GM12891 (cell line): ENCODE results near the gene LNX2.
A peak's percentile ranks its signal among the peaks of the same experiment; 100 is the strongest.

Experiments used
- DNase-seq: peaks from one replicate; pipeline ENCODE4 v3.0.0; 2011; ENCODE audit warnings: low spot score; ENCODE audit not compliant: insufficient read length
- FAIRE-seq: peaks from 2 replicates; lab custom pipeline; 2011; peaks lifted over from hg19 to GRCh38; lab: Jason Lieb, UNC
- PAX5 ChIP-seq: IDR thresholded peaks from 2 replicates; pipeline ENCODE4 v1.6.1; 2011; ENCODE audit warnings: low read length, moderate library complexity, mild to moderate bottlenecking; ENCODE audit not compliant: insufficient read depth, severe bottlenecking
- POLR2A ChIP-seq: IDR thresholded peaks from 2 replicates; pipeline ENCODE4 v1.6.1; 2011; ENCODE audit warnings: low read depth, low read length, control low read depth
- POLR2AphosphoS5 ChIP-seq: IDR thresholded peaks from 2 replicates; pipeline ENCODE4 v1.6.1; 2011; ENCODE audit warnings: low read depth, low read length, control low read depth
- POU2F2 ChIP-seq: IDR thresholded peaks from 2 replicates; pipeline ENCODE4 v1.6.1; 2011; ENCODE audit warnings: low read depth, mild to moderate bottlenecking, control low read depth, low read length, moderate library complexity
- SPI1 ChIP-seq: IDR thresholded peaks from 2 replicates; pipeline ENCODE4 v1.6.1; 2011; ENCODE audit warnings: low read depth, low read length, control low read depth
- TAF1 ChIP-seq: IDR thresholded peaks from 2 replicates; pipeline ENCODE4 v1.6.1; 2011; ENCODE audit warnings: low read depth, low read length, control low read depth

Gene LNX2

DNA sequence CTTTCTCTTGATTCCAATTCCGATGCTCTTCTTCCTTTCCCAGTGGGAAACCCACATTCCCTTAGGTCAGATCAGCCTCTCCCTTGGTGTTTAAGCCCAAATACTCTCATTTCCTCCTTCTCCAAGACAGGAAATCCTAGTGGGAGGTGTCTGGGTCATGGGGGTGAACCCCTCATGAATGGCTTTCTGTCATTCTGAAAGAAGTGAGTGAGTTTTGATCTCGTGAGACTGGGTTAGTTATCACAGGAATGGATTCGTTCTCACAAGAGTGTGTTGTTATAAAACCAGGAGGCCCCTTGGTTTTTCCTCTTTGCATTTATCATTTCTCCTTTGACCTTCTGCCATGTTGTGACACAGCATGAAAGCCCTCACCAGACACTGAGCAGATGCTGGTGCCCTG, 93.8 kb downstream of the LNX2 start:
- DNase-seq (no peak), FAIRE-seq (no peak)
- TF ChIP-seq POU2F2 (no peak), SPI1 (no peak), POLR2A (no peak), PAX5 (no peak), POLR2AphosphoS5 (no peak), TAF1 (no peak)

DNA sequence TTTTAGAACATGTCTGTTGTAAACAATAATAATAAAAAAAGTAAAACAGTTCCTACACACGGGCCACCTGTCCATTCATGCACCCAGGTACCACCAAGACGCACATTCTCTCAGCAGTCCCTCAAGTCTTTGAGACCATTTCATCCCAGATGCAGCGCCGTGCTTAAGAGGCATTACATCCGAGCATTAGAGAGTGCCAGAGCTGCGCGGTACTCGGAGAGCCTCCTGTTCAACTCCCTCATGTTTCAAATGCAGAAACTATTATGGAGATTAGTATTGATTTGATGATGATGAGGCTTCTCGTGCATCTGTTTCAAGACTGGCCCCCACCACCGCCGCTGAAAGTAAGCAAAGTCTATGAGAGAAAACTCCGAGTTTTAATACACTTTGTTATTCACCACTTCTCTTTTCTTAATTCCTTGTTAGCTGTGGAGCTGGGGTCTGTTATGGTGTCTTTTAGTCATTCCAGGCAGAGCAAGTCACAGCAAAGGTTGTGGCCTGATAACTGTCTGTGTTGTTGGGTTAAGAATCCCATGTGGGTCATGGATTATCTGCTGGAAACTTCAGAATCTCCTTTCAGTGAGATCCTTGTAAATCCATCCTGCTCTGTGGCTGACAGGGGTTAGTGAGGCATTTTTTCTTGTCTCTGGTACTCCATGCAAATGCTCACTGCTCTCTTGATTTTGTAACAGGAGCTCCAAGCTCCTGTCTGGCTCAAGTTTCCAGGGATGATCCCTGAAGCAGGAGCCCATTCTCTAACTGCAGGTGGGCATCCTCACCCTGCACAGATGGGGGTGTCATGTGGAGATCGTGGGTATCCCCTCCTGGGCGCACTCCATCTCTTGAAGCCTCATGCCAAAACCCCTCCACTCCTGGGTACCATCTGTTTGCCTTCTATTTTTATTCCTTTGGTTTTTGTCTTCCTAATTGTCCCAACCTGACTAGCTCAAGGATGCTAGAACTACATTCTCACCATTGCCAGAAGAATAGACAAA, 95.1 kb downstream of the LNX2 start:
- DNase-seq (no peak), FAIRE-seq (no peak)

DNA sequence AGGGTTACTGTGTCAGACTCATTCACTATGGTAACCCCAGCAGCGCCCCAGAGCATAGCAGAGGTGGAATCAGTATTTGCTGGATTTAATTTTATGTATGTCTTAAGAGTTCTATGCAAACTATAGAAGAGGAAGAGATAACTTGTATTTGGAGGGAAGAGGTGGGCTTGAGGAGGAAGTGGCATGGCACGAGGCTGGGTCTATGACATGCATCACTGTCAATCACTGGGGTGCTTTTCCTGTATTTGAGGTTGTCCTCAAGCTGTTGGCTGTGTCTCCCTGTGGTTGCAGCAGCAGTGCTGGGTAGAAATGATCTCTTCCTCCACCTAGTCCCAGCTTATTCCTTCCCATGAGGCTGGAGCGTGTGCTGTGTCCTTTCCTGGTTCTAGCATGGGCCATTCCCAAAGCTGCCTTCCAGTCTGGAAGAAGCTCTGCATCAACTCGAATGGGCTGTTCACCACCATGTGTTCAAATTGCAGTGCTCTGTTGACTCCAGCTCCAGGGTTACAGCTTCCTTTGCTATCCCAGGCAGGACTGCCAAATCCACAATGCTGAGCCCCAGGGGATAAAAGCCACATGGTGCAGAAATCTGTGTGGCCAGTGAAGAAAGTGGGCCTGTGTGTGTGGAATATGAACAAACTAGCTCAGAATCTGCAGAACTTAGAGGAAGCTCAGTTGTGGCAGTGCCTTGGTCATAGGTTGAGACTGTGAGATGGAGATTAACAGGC, 96.8 kb downstream of the LNX2 start:
- FAIRE-seq (no peak), DNase-seq (no peak)

More for the DNA sequence above, 95.1 kb downstream of the LNX2 start:
- no peak for TF ChIP-seq TAF1
- no peak for TF ChIP-seq POU2F2
- no peak for TF ChIP-seq SPI1
- no peak for TF ChIP-seq POLR2A
- no peak for TF ChIP-seq PAX5
- TF ChIP-seq POLR2AphosphoS5: no peak

DNA sequence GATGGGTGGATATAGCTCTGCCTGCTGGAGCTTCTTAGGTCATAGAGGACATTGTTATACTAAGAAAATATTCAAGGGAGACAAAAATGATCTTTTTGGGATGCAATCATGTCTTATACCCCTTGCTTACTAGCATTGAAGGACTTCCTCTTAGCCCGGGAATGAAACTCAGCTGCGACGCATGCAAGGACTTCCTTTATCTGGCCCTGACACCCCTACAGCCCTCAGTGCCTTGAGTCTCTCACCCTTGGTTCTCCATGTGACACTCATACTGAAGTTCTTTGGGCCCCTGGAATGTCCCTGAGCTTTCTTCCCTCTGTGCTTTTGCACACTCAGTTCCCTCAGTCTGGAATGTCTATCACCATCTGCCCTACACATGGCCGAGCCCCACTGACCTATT, 97.5 kb downstream of the LNX2 start:
- no peak for FAIRE-seq
- TF ChIP-seq TAF1 (no peak), POU2F2 (no peak), SPI1 (no peak), PAX5 (no peak), POLR2AphosphoS5 (no peak), POLR2A (no peak)
- no peak for DNase-seq

More for the DNA sequence above, 96.8 kb downstream of the LNX2 start:
- TF ChIP-seq POU2F2: no peak

DNA sequence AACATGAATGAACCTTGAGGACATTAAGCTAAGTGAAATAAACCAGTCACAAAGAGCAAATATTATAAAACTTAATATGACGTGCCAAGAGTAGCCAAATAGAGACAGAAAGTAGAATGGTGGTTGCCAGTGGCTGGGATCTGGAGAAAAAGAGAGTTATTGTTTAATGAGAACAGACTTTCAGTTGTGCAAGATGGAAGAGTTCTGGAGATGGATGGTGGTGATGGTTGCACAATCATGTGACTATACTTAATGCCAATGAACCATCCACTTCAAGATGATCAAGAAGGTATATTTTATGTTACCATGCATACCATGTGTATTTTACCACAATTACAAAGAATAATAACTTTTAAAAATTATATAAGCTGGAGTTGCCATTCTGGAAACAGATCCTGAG, 104.2 kb downstream of the LNX2 start:
- TF ChIP-seq POLR2AphosphoS5 (no peak), TAF1 (no peak), PAX5 (no peak), SPI1 (no peak), POU2F2 (no peak)
- DNase-seq (no peak), FAIRE-seq (no peak)

DNA sequence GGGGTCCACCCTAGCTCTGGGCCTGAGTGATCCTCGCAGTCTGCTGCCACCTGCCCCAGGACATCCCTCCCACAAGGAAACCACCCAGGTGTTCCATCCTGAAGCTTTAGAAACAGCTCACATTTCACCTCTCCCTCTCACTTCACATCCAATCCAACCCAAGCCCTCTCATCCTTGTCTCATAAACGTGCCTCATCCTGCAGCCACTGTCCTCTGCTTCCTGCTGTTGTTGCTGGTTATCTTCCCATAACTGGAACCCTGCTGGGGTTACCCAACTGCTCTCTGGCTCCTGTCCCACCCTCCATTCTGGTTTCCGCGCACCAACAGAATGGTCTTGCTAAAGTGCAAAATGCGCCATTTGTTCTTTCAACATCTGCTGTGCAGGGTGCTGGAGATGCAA, 110.2 kb downstream of the LNX2 start:
- DNase-seq: no peak
- no peak for FAIRE-seq
- TF ChIP-seq POLR2A (no peak), PAX5 (no peak), SPI1 (no peak)

DNA sequence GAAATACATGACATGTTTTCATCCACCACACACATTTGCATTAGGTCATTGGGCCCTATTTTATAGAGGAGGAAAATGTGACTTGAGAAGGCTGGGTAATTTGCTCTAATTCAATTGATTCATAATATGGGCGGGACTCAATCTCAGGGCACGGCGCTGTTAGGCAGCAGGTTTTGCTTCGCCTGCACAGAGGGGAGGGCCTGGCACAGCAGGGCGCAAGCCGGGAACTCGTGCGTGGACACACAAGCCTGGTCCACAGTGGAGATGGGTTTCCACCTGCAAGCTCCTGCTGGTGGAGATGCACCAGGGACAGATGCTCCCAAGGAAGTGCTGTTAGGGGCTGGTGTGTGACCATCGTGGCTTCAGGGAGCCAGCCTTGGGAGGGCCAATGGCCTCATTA, 111.5 kb downstream of the LNX2 start:
- no peak for TF ChIP-seq POLR2A
- TF ChIP-seq SPI1: no peak
- no peak for TF ChIP-seq TAF1
- no peak for TF ChIP-seq POLR2AphosphoS5
- TF ChIP-seq PAX5: no peak
- TF ChIP-seq POU2F2: no peak
- DNase-seq (no peak), FAIRE-seq (no peak)

DNA sequence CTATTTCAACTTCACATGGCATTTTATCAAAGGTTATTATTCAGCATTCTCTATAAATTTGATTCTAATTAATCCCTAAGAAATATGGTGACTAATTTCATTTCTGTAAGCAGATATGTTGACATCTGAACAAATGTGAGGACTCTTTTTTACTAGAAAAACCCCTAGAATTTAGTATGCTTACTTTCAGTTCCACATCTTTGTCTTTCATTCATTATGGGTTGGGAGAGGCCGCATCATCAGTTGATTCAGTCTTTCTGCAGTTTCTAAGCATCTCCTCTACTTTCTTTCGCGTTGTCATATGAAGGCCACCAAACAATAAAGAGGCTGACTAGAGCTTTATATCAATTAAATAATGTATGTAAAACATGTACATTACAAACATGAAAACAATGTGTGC, 114.5 kb downstream of the LNX2 start:
- DNase-seq (no peak), FAIRE-seq (no peak)
- TF ChIP-seq TAF1 (no peak), POLR2A (no peak), POLR2AphosphoS5 (no peak), SPI1 (peak; percentile 72)

DNA sequence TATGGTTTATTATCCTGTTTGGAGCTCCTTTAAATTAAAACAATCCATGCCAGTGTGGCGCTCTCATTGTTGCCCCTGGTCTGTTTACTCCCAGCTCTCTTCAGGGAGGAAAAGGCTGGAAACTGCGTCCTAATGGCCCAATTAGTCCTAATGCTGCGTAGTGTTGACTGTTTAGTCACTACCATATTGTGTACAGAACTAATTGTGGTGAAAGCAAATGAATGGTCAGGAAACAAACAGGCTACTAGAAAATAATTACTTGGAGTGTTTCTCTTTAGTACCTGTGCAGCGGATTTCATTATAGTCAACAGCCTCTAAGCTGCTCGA, 115.5 kb downstream of the LNX2 start:
- FAIRE-seq (no peak), DNase-seq (no peak)
- TF ChIP-seq POU2F2: no peak
- TF ChIP-seq POLR2A: no peak
- TF ChIP-seq SPI1: no peak
- no peak for TF ChIP-seq POLR2AphosphoS5
- TF ChIP-seq TAF1: no peak
- TF ChIP-seq PAX5: no peak
